ENCODE measurements around the gene ITGAX. TPM values are rescaled to one million over a fixed set of nuclear protein-coding genes. Genes with fewer than 3 reads are reported as not detected.

Gene ITGAX
- total RNA-seq, 4 donors from 2014 or later = 1.8 to 9.3 (median 4.3) TPM

DNA sequence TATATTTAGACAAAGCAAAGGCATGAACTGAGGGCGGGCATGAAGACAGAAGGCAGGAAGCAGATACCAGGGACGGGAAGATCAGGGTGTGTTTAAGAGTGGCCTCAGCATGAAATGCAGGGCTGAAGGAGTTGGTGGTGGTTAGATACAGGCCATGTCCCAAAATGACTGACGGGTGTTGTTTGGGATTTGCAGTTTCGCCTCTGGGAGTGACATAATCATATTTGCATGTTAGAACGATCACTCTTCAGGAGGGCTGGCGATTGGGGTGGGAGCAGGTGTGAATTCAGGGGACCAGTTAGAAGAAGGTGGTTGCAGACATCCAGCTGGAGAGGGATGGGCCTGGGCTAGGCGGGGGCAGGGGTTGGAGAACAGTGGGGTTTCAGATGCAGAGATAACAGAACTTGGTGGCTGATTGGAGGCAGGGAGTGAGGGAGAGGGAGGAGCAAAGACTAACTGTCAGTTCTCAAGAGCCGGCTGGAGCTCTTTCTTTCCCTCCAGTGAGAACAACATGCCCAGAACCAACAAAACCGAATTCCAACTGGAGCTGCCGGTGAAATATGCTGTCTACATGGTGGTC, 27.2 kb upstream of the ITGAX start:
- TF ChIP-seq POLR2A (IDR thresholded peaks at IDR 0.05) (no peak), EP300 (IDR thresholded peaks at IDR 0.05) (no peak)
- TF ChIP-seq, protein P1, sequence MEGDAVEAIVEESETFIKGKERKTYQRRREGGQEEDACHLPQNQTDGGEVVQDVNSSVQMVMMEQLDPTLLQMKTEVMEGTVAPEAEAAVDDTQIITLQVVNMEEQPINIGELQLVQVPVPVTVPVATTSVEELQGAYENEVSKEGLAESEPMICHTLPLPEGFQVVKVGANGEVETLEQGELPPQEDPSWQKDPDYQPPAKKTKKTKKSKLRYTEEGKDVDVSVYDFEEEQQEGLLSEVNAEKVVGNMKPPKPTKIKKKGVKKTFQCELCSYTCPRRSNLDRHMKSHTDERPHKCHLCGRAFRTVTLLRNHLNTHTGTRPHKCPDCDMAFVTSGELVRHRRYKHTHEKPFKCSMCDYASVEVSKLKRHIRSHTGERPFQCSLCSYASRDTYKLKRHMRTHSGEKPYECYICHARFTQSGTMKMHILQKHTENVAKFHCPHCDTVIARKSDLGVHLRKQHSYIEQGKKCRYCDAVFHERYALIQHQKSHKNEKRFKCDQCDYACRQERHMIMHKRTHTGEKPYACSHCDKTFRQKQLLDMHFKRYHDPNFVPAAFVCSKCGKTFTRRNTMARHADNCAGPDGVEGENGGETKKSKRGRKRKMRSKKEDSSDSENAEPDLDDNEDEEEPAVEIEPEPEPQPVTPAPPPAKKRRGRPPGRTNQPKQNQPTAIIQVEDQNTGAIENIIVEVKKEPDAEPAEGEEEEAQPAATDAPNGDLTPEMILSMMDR (IDR thresholded peaks at IDR 0.05) = no peak
- Histone ChIP-seq H3K27ac (no peak overlapping the region), H3K4me1 (peaks cover 0 to 8% (median 0%) of the 10 kb centered on the region in 4 donors), H3K36me3 (no peaks in the 10 kb centered on the region), H3K4me3 (no peak overlapping the region), H3K9me3 (peaks cover 0 to 32% (median 0%) of the 10 kb centered on the region in 4 donors), H3K27me3 (peaks cover 0 to 37% of the 10 kb centered on the region in 2 donors)
- no peak for DNase-seq (ENCODE audit: low spot score in 2 of 2)
- WGBS, 2 donors = 47 to 48% methylated on average over 10 of the region's 10 CpGs

DNA sequence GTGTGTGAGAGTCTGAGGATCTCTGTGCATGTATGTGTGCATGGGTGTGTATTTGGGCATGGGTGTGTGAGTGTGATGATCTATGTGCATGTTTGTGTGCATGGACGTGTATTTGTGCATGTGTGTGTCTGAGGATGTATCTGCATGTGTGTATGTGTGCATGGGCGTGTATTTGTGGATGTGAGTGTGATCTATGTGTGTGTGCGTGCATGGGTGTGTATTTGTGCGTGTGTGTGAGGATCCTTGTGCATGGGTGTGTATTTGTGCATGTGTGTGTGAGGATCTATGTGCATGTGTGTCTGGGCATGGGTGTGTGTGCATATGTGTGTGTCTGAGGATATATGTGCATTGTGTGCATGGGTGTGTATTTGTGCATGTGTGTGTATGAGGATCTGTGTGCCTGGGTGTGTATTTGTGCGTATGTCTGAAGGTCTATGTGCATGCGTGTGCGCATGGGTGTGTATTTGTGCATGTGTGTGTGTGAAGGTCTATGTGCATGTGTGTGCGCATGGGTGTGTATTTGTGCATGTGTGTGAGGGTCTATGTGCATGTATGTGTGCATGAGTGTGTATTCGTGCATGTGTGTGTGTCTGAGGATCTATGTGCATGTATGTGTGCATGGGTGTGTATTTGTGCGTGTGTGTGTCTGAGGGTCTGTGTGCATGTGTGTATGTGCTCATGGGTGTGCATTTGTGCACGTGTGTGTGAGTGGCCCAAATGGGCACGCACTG, 26.5 kb upstream of the ITGAX start:
- peaks cover 0 to 30% (median 0%) of the 10 kb centered on the region in 4 donors for H3K9me3 ChIP-seq
- H3K4me3 ChIP-seq = no peak overlapping the region
- H3K27me3 ChIP-seq = peaks cover 0 to 43% of the 10 kb centered on the region in 2 donors
- TF ChIP-seq EP300 (IDR thresholded peaks at IDR 0.05) (no peak), POLR2A (IDR thresholded peaks at IDR 0.05) (no peak)
- TF ChIP-seq, protein P1 (IDR thresholded peaks at IDR 0.05) = no peak
- H3K4me1 ChIP-seq = peaks cover 0 to 8% (median 0%) of the 10 kb centered on the region in 4 donors
- no peak overlapping the region for H3K27ac ChIP-seq
- no peak for DNase-seq (ENCODE audit: low spot score in 2 of 2)
- H3K36me3 ChIP-seq = no peaks in the 10 kb centered on the region
- WGBS, 2 donors = 83 to 89% methylated on average over 12 of the region's 12 CpGs

DNA sequence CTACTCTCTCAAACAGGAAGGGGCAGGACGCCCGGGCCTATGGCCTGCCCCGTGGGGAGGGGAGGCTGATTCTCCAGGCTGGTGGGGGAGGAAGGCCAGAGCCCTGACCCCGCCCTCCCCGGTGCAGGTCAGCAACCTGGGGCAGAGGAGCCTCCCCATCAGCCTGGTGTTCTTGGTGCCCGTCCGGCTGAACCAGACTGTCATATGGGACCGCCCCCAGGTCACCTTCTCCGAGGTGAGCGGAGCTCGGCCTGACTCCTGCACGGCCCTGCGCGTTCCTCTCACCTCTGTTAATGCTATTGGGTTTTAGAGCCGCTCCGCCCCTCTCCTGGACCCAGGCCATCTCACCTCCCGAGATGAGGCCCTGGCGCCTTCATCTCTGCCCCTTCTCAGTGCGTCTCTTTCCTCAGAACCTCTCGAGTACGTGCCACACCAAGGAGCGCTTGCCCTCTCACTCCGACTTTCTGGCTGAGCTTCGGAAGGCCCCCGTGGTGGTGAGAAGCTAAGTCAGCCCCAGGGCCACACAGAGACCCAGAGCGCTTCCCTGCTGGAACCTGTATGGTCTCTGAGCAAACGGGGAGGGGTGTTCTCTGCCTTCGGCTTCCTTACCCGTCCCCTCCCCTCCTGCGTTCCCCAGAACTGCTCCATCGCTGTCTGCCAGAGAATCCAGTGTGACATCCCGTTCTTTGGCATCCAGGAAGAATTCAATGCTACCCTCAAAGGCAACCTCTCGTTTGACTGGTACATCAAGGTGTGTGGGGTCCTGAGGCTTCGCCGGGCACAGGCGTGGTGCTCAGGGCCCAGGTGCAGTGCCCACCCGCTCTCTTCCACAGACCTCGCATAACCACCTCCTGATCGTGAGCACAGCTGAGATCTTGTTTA, 25.1 kb upstream of the ITGAX start:
- no peak for DNase-seq (ENCODE audit: low spot score in 2 of 2)
- Histone ChIP-seq H3K4me3 (no peak overlapping the region), H3K36me3 (no peaks in the 10 kb centered on the region), H3K4me1 (peaks cover 0 to 8% (median 0%) of the 10 kb centered on the region in 4 donors), H3K27ac (no peak overlapping the region), H3K27me3 (peaks cover 0 to 43% of the 10 kb centered on the region in 2 donors), H3K9me3 (peaks cover 0 to 23% (median 0%) of the 10 kb centered on the region in 4 donors)
- TF ChIP-seq EP300 (IDR thresholded peaks at IDR 0.05) (no peak), POLR2A (IDR thresholded peaks at IDR 0.05) (no peak)
- TF ChIP-seq, protein P1 (IDR thresholded peaks at IDR 0.05) = no peak
- 36 to 41% methylated on average over 38 to 39 of the region's 39 CpGs for WGBS, 2 donors

DNA sequence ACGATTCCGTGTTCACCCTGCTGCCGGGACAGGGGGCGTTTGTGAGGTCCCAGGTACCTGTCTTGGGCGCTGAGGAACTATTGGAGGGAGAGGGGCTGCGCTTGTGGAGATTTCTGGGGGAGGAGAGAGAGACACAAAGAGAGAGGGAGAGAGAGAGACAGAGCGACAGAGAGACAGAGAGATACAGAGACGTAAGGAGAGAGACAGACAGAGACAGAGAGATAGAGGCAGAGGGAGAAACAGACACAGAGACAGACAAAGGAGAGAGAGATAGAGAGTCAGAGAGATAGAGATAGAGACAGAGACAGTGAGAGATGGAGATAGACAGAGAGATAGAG, 24.5 kb upstream of the ITGAX start:
- Histone ChIP-seq H3K36me3 (no peaks in the 10 kb centered on the region), H3K27me3 (peaks cover 0 to 43% of the 10 kb centered on the region in 2 donors), H3K4me3 (no peak overlapping the region), H3K9me3 (peaks cover 0 to 18% (median 0%) of the 10 kb centered on the region in 4 donors), H3K4me1 (peaks cover 0 to 8% (median 0%) of the 10 kb centered on the region in 4 donors), H3K27ac (no peak overlapping the region)
- 38 to 47% methylated on average over 8 of the region's 8 CpGs for WGBS, 2 donors
- DNase-seq (ENCODE audit: low spot score in 2 of 2) = no peak
- TF ChIP-seq EP300 (IDR thresholded peaks at IDR 0.05) (no peak), POLR2A (IDR thresholded peaks at IDR 0.05) (no peak)
- TF ChIP-seq, protein P1 (IDR thresholded peaks at IDR 0.05) = no peak

All from tibial nerve (tissue), 4 donors.